Keratinocyte (primary cell): ENCODE results near the gene NOLC1.

Experiments used
- CTCF ChIP-seq, 3 experiments: IDR thresholded peaks in 1 of 3; conservative IDR thresholded peaks in 1 of 3; optimal IDR thresholded peaks in 1 of 3; 2 replicates in 2 of 3; 3 replicates in 1 of 3; pipeline versions ENCODE3 to v1.5.1; 2011; ENCODE audit warnings: low read length in 3 of 3, mild to moderate bottlenecking in 3 of 3, moderate library complexity in 2 of 3, control low read depth in 1 of 3, inconsistent platforms in 1 of 3; ENCODE audit not compliant: insufficient read depth in 2 of 3; ENCODE audit errors: extremely low read depth in 1 of 3
- EZH2 ChIP-seq: IDR thresholded peaks from one replicate; pipeline ENCODE4 v1.6.1; 2012; ENCODE audit warnings: inconsistent platforms, mild to moderate bottlenecking, low read length, moderate library complexity

GRCh38 chr10:102139281-102140110, 12.7 kb upstream of the NOLC1 start:
- no peak for TF ChIP-seq CTCF (optimal IDR thresholded peaks at IDR 0.05 in 1 of 3, IDR thresholded peaks at IDR 0.05 in 1 of 3, conservative IDR thresholded peaks at IDR 0.05 in 1 of 3; ENCODE audit: extremely low read depth in 1 of 3, insufficient read depth in 2 of 3, low read length in 3 of 3)
- TF ChIP-seq EZH2, result no peak
